NOMO-1 treated with dmso at 0.1 percent for 144 hours (cell line): ENCODE data around the gene CTAG2.
"Not testable (repeated sequence)": the region's sequence is repeated elsewhere in the genome, so short reads cannot be mapped to it uniquely, and the experiment has no call there.

Source experiments
- DNase-seq: peaks from one replicate; lab custom pipeline; 2025; ENCODE audit not compliant: unreplicated experiment; lab: John Stamatoyannopoulos, UW

Gene CTAG2

GRCh38 chrX:154649503-154650220 lies 3.7 kb downstream of the CTAG2 start:
- DNase-seq = no peak

GRCh38 chrX:154648931-154649330 lies 4.4 kb downstream of the CTAG2 start:
- DNase-seq = no peak

- DNase-seq = not testable (repeated sequence)
These were observed 7.5 kb downstream of the CTAG2 start for GRCh38 chrX:154645745-154646378.

- DNase-seq = not testable (repeated sequence)
These were observed 9.7 kb downstream of the CTAG2 start for GRCh38 chrX:154643708-154644107.

GRCh38 chrX:154641740-154642139 lies 11.6 kb downstream of the CTAG2 start:
- not testable (repeated sequence) for DNase-seq

GRCh38 chrX:154633661-154634060 lies 19.7 kb downstream of the CTAG2 start:
- DNase-seq = not testable (repeated sequence)

- not testable (repeated sequence) for DNase-seq
These were observed 22.4 kb downstream of the CTAG2 start for GRCh38 chrX:154630949-154631348.

GRCh38 chrX:154628960-154629359 lies 24.4 kb downstream of the CTAG2 start:
- DNase-seq = not testable (repeated sequence)

- not testable (repeated sequence) for DNase-seq
These were observed 32.5 kb downstream of the CTAG2 start for GRCh38 chrX:154620767-154621414.

- not testable (repeated sequence) for DNase-seq
These were observed 34.2 kb downstream of the CTAG2 start, which contains the start of gene CTAG1B for GRCh38 chrX:154619182-154619581. Gene CTAG1B, minus strand, starts transcription at chrX:154619282. Its CDS starts 64 bp downstream, at chrX:154619218.

- DNase-seq = not testable (repeated sequence)
These were observed 39.8 kb downstream of the CTAG2 start for GRCh38 chrX:154613586-154613985.

GRCh38 chrX:154611146-154611545 lies 42.2 kb downstream of the CTAG2 start:
- not testable (repeated sequence) for DNase-seq

GRCh38 chrX:154608823-154609222 lies 44.6 kb downstream of the CTAG2 start:
- not testable (repeated sequence) for DNase-seq

GRCh38 chrX:154607976-154608375 lies 45.4 kb downstream of the CTAG2 start:
- DNase-seq = not testable (repeated sequence)

- DNase-seq = no peak
These were observed 46.0 kb downstream of the CTAG2 start for GRCh38 chrX:154607370-154607769.

- no peak for DNase-seq
These were observed 47.8 kb downstream of the CTAG2 start for GRCh38 chrX:154605566-154605965.

GRCh38 chrX:154603438-154604430 lies 49.6 kb downstream of the CTAG2 start:
- DNase-seq = no peak

GRCh38 chrX:154602766-154603437 lies 50.5 kb downstream of the CTAG2 start:
- DNase-seq = no peak

- no peak for DNase-seq
These were observed 51.2 kb downstream of the CTAG2 start for GRCh38 chrX:154602226-154602625.
